ENCODE data around the gene THOC1.

THOC1 gene

GRCh38 chr18:213505-213904 is 54.3 kb downstream of the THOC1 start:
- DNase-seq (ENCODE audit: low read depth in 3 of 3): no peak

DNA sequence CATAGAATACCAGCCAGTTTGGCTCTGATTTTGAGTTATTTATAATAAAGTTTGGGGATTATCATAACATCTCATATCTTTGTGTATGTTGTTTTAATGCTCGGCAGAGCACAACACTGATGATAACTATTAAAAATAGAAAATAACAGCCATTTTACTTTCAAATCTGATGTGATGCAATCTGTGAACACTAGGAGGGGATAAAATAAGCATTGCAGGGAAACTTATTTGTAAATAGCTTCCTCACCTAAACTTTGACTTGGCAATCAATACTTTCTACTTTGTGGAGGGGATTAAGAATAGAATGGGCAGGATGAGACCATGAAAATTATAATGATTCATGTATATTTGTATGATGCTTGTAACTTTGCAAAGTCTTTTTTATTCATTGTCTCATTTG is 55.1 kb downstream of the THOC1 start:
- DNase-seq (ENCODE audit: low read depth in 3 of 3): no peak

DNA sequence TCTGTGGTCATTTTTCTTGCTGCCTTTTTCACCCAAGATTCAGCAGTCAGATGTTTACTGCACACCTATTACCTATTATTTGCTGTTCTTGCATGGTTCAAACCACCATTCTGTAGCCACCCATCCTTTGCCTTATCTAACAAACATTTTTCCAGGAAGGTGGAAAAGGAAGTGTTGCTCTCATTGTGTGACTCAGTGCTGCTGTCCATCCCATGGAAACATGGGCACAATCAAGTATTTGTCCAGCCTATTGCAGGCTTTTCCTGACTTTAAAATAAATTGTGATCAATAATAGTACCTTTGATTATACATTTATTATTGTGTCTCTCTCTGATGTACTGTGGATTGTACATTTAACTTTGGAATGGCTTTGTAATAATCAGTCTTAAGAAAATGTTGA is 56.3 kb downstream of the THOC1 start:
- no peak for DNase-seq (ENCODE audit: low read depth in 3 of 3)

DNA sequence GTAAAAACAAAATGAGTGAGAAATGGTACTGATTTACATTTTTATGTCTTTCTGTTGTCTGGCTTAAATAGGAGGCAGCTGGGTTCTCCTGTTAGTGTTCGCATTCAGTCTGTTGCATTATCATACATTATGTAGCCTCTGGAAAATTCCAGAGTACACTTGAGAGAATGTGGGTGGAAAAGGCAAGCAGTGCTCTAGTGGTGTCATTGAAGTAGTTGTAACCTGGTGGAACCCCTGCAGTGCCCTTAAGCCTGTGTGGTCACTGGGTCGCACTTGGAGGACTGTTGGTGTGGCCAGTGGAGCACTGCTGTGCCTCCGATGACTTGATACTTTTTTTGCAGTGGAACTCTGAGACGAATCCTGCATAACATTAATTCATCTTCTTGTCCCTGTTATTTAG is 57.1 kb downstream of the THOC1 start:
- DNase-seq (ENCODE audit: low read depth in 3 of 3): no peak

DNA sequence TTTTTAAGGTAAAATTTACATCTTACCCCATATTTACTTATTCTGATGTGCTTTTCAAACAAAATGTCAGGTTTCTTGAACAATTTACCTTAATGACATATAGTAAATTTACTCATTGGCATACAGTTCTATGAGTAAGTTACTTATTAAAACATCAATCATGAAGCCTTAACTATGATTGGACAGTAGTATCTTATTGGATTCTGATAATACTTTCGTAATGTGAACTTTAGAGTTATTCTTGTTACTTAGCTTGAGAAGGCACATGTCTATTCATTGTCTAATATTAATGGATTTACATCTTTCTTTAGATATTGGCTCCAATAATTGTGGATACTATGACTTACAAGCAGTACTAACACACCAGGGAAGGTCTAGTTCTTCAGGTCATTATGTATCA is 57.8 kb downstream of the THOC1 start:
- DNase-seq (ENCODE audit: low read depth in 3 of 3): no peak

GRCh38 chr18:199768-200167 is 68.1 kb downstream of the THOC1 start:
- no peak for DNase-seq (ENCODE audit: low read depth in 3 of 3)

DNA sequence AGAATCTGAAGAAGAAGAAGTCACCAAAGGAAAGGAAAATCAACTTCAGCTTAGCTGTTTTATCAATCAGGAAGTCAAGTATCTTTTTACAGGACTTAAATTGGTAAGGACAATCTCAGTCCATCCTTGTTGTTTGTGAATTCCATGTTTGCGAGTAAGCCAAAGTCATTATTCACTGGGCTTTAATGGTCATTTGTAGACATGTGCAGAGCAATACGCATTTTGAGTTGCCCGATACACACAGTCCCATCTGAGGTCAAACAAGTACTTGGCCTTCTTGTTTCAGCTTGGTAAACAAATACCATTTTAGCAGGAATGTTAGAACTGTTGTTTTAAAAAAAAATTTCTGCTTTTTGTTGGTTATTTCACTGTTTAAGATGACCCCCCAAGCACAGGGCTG is 68.6 kb downstream of the THOC1 start:
- no peak for DNase-seq (ENCODE audit: low read depth in 3 of 3)

DNA sequence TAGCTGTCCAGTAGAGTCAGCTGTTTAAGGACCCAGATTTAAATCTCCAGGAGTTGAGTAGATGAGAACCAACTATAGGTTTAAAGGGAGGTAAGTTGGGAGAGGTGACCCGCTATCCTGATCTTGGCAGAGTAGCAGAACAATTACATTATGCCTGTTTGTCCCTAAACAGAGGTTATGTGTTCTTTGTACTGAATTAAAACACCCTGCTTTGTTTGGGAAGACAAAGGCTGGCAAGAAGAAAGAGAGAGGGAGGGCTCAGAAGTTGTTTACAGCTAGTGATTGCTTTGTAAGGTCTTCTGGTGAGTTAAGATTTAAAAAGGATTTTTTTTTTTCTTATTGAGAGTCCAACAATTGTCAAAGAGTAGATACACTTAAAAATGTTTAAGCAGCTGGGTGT is 72.2 kb downstream of the THOC1 start:
- no peak for DNase-seq (ENCODE audit: low read depth in 3 of 3)

- DNase-seq (ENCODE audit: low read depth in 3 of 3): no peak
Observed at GRCh38 chr18:192801-193200, 75.0 kb downstream of the THOC1 start.

GRCh38 chr18:191725-192124 is 76.1 kb downstream of the THOC1 start:
- no peak for DNase-seq (ENCODE audit: low read depth in 3 of 3)

DNA sequence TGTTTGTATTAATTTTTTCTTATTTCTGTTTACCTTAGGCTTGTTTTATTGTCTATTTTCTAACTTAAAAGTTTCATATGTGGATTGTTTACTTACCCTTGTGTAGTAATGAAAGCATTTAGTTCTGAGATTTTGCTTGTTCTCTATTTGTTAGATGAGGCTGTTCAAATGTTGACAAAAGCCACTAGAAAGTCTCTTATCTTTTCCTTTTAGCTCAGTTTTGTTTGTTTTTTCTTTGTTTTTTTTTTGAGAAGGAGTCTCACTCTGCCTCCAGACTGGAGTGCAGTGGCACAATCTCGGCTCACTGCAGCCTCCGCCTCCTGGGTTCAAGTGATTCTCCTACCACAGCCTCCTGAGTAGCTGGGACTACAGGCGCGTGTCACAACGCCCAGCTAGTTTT is 78.6 kb downstream of the THOC1 start:
- no peak for DNase-seq (ENCODE audit: low read depth in 3 of 3)

GRCh38 chr18:183769-184168 is 84.1 kb downstream of the THOC1 start:
- no peak for DNase-seq (ENCODE audit: low read depth in 3 of 3)

DNA sequence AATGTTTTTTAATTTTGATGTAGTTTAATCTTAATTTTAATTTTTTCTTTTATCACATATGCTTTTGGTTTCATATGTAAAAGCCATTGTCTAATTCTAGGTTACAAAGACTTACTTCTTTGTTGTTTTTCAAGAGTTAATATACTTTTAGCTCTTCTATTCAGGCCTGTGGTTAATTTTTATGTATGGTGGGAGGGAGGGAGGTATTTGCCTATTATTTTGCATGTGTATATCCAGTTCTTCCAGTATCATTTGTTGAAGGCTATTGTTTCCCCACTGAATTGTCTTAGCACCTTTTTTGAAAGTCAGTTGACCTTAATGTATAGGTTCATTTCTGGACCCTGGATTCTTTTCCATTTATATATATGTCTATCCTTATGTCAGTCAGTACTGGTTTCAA is 86.1 kb downstream of the THOC1 start:
- no peak for DNase-seq (ENCODE audit: low read depth in 3 of 3)

GRCh38 chr18:179499-179898 is 88.3 kb downstream of the THOC1 start:
- DNase-seq (ENCODE audit: low read depth in 3 of 3): no peak

GRCh38 chr18:172361-172760 is 95.5 kb downstream of the THOC1 start:
- no peak for DNase-seq (ENCODE audit: low read depth in 3 of 3)

Measured in stimulated activated CD4-positive, alpha-beta T cell treated with anti-CD3 and anti-CD28 coated beads, TNF-alpha, amount 100 ng/mL, for 48 hours (primary cell).